AG04450 (cell line): ENCODE measurements around the gene FOLR3. TPM values are rescaled to one million over a fixed set of nuclear protein-coding genes. Genes with fewer than 3 reads are reported as not detected.
"Not testable (repeated sequence)": the region's sequence is repeated elsewhere in the genome, so short reads cannot be mapped to it uniquely, and the experiment has no call there.

Source experiments
- CTCF ChIA-PET: fragments of 300-600, 350-600 bp; formaldehyde crosslinking; extraction: SDS; loops from one replicate; lab custom pipeline; 2022; ENCODE audit warnings: antibody characterized with exemption, inconsistent platforms; lab: Charles Lee
- POLR2A ChIA-PET: fragments of 350-600 bp; formaldehyde crosslinking; extraction: SDS; loops from one replicate; lab custom pipeline; 2021; ENCODE audit warnings: antibody characterized with exemption, inconsistent platforms; lab: Yijun Ruan, JAX
- DNase-seq: peaks from one replicate; pipeline ENCODE4 v3.0.0-alpha.2; 2011; ENCODE audit warnings: low read depth, low spot score
- H3K27ac ChIP-seq: one replicate; pipeline ENCODE4 v1.5.1; 2012; ENCODE audit warnings: low read depth, low read length, control low read depth
- H3K27me3 ChIP-seq: one replicate; pipeline ENCODE4 v1.6.0; 2012; ENCODE audit warnings: low read length; ENCODE audit not compliant: control insufficient read depth, insufficient read depth
- H3K4me3 ChIP-seq: 2 replicates; pipeline ENCODE4 v1.5.1; 2011; ENCODE audit warnings: mild to moderate bottlenecking, low read depth, low read length, control low read depth
- H3K9me3 ChIP-seq: 2 replicates; pipeline ENCODE4 v1.5.1; 2012; ENCODE audit warnings: low read length; ENCODE audit not compliant: control insufficient read depth, insufficient read depth
- CTCF ChIP-seq: IDR thresholded peaks from 2 replicates; pipeline ENCODE4 v1.5.1; 2011; ENCODE audit warnings: low read depth, low read length, control low read depth, inconsistent platforms
- polyA plus RNA-seq: library from polyadenylated mRNA; depleted of rRNA; stranded (reverse); fragments of >200 nt; gene quantifications from 2 replicates; pipeline ENCODE4 v1.2.3, GENCODE V29; 2011

The FOLR3 gene
- polyA plus RNA-seq, 1 experiment, result 0.24 TPM

- no peaks in the 10 kb centered on the region for H3K27me3 ChIP-seq
- TF ChIP-seq CTCF, result no peak
- no peak overlapping the region for H3K27ac ChIP-seq
- no peak overlapping the region for H3K4me3 ChIP-seq
- POLR2A ChIA-PET, result no interaction called here
- no peak for DNase-seq
- H3K9me3 ChIP-seq, result no peaks in the 10 kb centered on the region
- CTCF ChIA-PET, result no interaction called here
Measured at GRCh38 chr11:72155751-72156150, 20.2 kb downstream of the FOLR3 start.

- Histone ChIP-seq H3K4me3 (no peak overlapping the region), H3K9me3 (no peaks in the 10 kb centered on the region), H3K27me3 (no peaks in the 10 kb centered on the region), H3K27ac (no peak overlapping the region)
- ChIA-PET CTCF (interaction anchor here (0.9 to 1.0 kb wide), 2 partner anchors 26 to 273 kb away, joined by 3 to 4 read pairs; no protein-coding TSS in a partner anchor), POLR2A (no interaction called here)
- no peak for TF ChIP-seq CTCF
- DNase-seq, result no peak
Measured at GRCh38 chr11:72157131-72157530, 21.6 kb downstream of the FOLR3 start.

- Histone ChIP-seq H3K27me3 (no peaks in the 10 kb centered on the region), H3K9me3 (no peaks in the 10 kb centered on the region), H3K27ac (no peak overlapping the region), H3K4me3 (no peak overlapping the region)
- POLR2A ChIA-PET, result interaction anchor here (0.6 kb wide), 1 partner anchor 76 kb away, joined by 3 read pairs; no protein-coding TSS in a partner anchor
- TF ChIP-seq CTCF, result no peak
- DNase-seq, result no peak
- CTCF ChIA-PET, result interaction anchor here (1.9 to 2.4 kb wide), 2 partner anchors 16 to 271 kb away, joined by 7 to 11 read pairs; no protein-coding TSS in a partner anchor
Measured at GRCh38 chr11:72160319-72160718, 24.8 kb downstream of the FOLR3 start.

GRCh38 chr11:72162891-72163492 is 27.5 kb downstream of the FOLR3 start:
- Histone ChIP-seq H3K27me3 (no peaks in the 10 kb centered on the region), H3K27ac (no peak overlapping the region), H3K9me3 (no peaks in the 10 kb centered on the region), H3K4me3 (no peak overlapping the region)
- no peak for DNase-seq
- ChIA-PET CTCF (interaction anchor here (0.7 kb wide), 1 partner anchor 20 kb away, joined by 4 read pairs; no protein-coding TSS in a partner anchor), POLR2A (no interaction called here)
- no peak for TF ChIP-seq CTCF

- H3K4me3 ChIP-seq, H3K27ac ChIP-seq, DNase-seq, POLR2A ChIA-PET, H3K9me3 ChIP-seq, H3K27me3 ChIP-seq, CTCF ChIA-PET: not testable (repeated sequence)
Measured at GRCh38 chr11:72164187-72164586, 28.7 kb downstream of the FOLR3 start.

- H3K4me3 ChIP-seq, H3K27ac ChIP-seq, DNase-seq, H3K9me3 ChIP-seq, POLR2A ChIA-PET, H3K27me3 ChIP-seq: not testable (repeated sequence)
- CTCF ChIA-PET, result interaction anchor here (4.0 kb wide), 1 partner anchor 14 kb away, joined by 22 read pairs; no protein-coding TSS in a partner anchor
Measured at GRCh38 chr11:72169046-72169555, 33.6 kb downstream of the FOLR3 start.

GRCh38 chr11:72169754-72170153 is 34.2 kb downstream of the FOLR3 start:
- H3K9me3 ChIP-seq, POLR2A ChIA-PET, H3K4me3 ChIP-seq, H3K27ac ChIP-seq, DNase-seq, H3K27me3 ChIP-seq: not testable (repeated sequence)
- CTCF ChIA-PET, result interaction anchor here (1.7 kb wide), 1 partner anchor 14 kb away, joined by 9 read pairs; no protein-coding TSS in a partner anchor

- H3K27me3 ChIP-seq, DNase-seq, H3K27ac ChIP-seq, POLR2A ChIA-PET, H3K4me3 ChIP-seq, H3K9me3 ChIP-seq: not testable (repeated sequence)
- CTCF ChIA-PET, result interaction anchor here (1.4 kb wide), 1 partner anchor 11 kb away, joined by 5 read pairs; no protein-coding TSS in a partner anchor
Measured at GRCh38 chr11:72172043-72172442, 36.5 kb downstream of the FOLR3 start.
